HepG2 (cell line): Measurements from ENCODE around the gene TSNAX. TPM values are rescaled to one million over a fixed set of nuclear protein-coding genes. Genes with fewer than 3 reads are reported as not detected.

Source experiments
- ATF4 ChIP-seq, 2 experiments: fragments of 450-650 bp in 1 of 2; sonication (generic) in 1 of 2; formaldehyde crosslinking; IDR thresholded peaks; 2 replicates each; pipeline versions ENCODE4 v1.5.0 to v1.8.0; 2020 to 2022; ENCODE audit warnings: mild to moderate bottlenecking in 1 of 2, missing genetic modification reagents in 1 of 2
- FOXK1 ChIP-seq: sonication (generic); formaldehyde crosslinking; IDR thresholded peaks from 2 replicates; pipeline ENCODE4 v1.4.0; 2020; ENCODE audit warnings: low read depth, missing genetic modification reagents, borderline replicate concordance
- HOXA5 ChIP-seq: sonication (generic); formaldehyde crosslinking; IDR thresholded peaks from 2 replicates; pipeline ENCODE4 v1.4.0; 2020; ENCODE audit warnings: missing genetic modification reagents
- HOXA9 ChIP-seq: sonication (generic); formaldehyde crosslinking; IDR thresholded peaks from 2 replicates; pipeline ENCODE4 v1.8.1; 2022; ENCODE audit warnings: missing genetic modification reagents, mild to moderate bottlenecking, moderate library complexity, borderline replicate concordance
- PPARG ChIP-seq: conservative IDR thresholded peaks from 2 replicates; pipeline ENCODE4 v1.6.1; 2016; ENCODE audit warnings: missing biosample characterization, missing genetic modification reagents
- REST ChIP-seq, 2 experiments: IDR thresholded peaks; 2 replicates each; pipeline ENCODE4 v1.6.1; 2011 to 2012; ENCODE audit warnings: low read length in 2 of 2, borderline replicate concordance in 1 of 2, low read depth in 1 of 2, mild to moderate bottlenecking in 1 of 2, moderate library complexity in 1 of 2
- STAT6 ChIP-seq: sonication (generic); formaldehyde crosslinking; IDR thresholded peaks from 2 replicates; pipeline ENCODE4 v1.4.0; 2020; ENCODE audit warnings: missing genetic modification reagents, mild to moderate bottlenecking, borderline replicate concordance
- ZFP36L2 ChIP-seq: sonication (generic); formaldehyde crosslinking; IDR thresholded peaks from 2 replicates; pipeline ENCODE4 v1.4.0; 2020; ENCODE audit warnings: missing genetic modification reagents
- ZNF18 ChIP-seq: sonication (generic); formaldehyde crosslinking; IDR thresholded peaks from 2 replicates; pipeline ENCODE4 v1.8.0; 2022; ENCODE audit warnings: mild to moderate bottlenecking, missing genetic modification reagents; ENCODE audit not compliant: insufficient replicate concordance
- ZNF496 ChIP-seq: sonication (generic); formaldehyde crosslinking; IDR thresholded peaks from 2 replicates; pipeline ENCODE4 v1.8.1; 2023; ENCODE audit warnings: mild to moderate bottlenecking, moderate library complexity, missing genetic modification reagents; ENCODE audit not compliant: insufficient replicate concordance
- ZNF609 ChIP-seq: sonication (generic); formaldehyde crosslinking; IDR thresholded peaks from 2 replicates; pipeline ENCODE4 v1.4.0; 2020; ENCODE audit warnings: mild to moderate bottlenecking, missing genetic modification reagents, borderline replicate concordance
- ZNF75D ChIP-seq: sonication (generic); formaldehyde crosslinking; IDR thresholded peaks from 2 replicates; pipeline ENCODE4 v1.8.1; 2023; ENCODE audit warnings: missing genetic modification reagents, mild to moderate bottlenecking, borderline replicate concordance
- polyA plus RNA-seq, 8 experiments: library from polyadenylated mRNA; depleted of rRNA in 3 of 8; stranded (reverse) in 7 of 8; unstranded in 1 of 8; fragments of >200 nt; fragmentation: Illumina TruSeq in 4 of 8; extraction: Trizol in 4 of 8; gene quantifications; 2 replicates each; pipeline versions ENCODE4 v1.2.1 to v1.2.3, GENCODE V29; 2011 to 2016; ENCODE audit warnings: low read depth in 4 of 8, missing spikeins in 1 of 8, mixed read lengths in 1 of 8; ENCODE audit not compliant: insufficient read depth in 1 of 8
- total RNA-seq, 5 experiments: library from RNA; depleted of rRNA; stranded (reverse); fragments of >200 nt; fragmentation: Illumina TruSeq; extraction: Trizol; gene quantifications; 2 replicates each; pipeline ENCODE4 v1.2.3, GENCODE V29; 2016; ENCODE audit warnings: low read depth in 1 of 5

The TSNAX gene
- total and polyA plus RNA-seq, 2 of the 13 experiments (the other 11 are each of a cell fraction or from before 2014, with no cell fraction given) = 13.2 to 46.2 TPM

- TF ChIP-seq ZNF609 (CRISPR knock-in tag) (no peak), ZNF18 (CRISPR knock-in tag) (peak; percentile 53), REST (IDR thresholded peaks at IDR 0.05; ENCODE audit: borderline replicate concordance in 1 of 2, low read depth in 1 of 2, low read length in 2 of 2) (no peak), STAT6 (CRISPR knock-in tag) (peak; percentile 65; the same call in 1 of the 2 replicates), ZNF496 (no peak), ZFP36L2 (no peak), PPARG (CRISPR knock-in tag) (no peak), HOXA5 (CRISPR knock-in tag) (peak; percentile 40), ZNF75D (CRISPR knock-in tag) (no peak), ATF4 (CRISPR knock-in tag; IDR thresholded peaks at IDR 0.05) (no peak), FOXK1 (CRISPR knock-in tag) (peak; percentile 68; the same call in 1 of the 2 replicates), HOXA9 (CRISPR knock-in tag) (no peak)
Observed at GRCh38 chr1:231528172-231529029, at the start of gene TSNAX (continued).
